ENCODE data around the gene RNU1-4.
"Not testable (repeated sequence)": the region's sequence is repeated elsewhere in the genome, so short reads cannot be mapped to it uniquely, and the experiment has no call there.

RNU1-4 gene

DNA sequence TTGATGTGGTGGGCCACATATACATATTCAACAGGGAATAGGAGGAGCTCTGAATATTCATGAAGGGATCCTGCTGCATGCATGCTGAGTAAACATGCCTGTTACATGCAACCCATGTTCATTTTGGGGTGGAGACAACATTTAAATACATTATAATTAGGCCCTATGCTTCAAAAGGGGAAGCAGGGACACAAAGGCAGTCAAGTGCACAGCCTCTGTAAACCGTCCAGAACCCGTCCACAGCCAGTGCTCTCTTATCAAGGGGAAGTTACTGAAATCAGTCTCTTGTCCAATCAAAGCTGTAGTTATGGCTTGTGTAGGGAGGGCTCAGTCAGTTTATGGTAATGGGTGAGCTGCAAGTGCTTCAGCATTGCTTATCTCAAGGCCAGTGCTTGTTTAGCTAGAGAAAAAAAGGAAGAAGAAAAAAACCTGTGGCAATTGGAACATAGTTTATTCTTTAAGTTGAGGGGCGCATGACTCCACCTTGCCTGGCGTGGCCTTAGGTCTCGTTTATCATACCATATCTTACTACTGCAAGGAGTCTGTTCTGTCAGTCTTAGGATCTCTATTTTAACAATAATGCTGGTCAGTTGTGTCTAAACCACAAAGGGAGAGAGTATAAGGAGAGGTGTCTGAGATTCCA, 7.9 kb upstream of the RNU1-4 start:
- DNase-seq, result not testable (repeated sequence)

- not testable (repeated sequence) for DNase-seq
Measured at GRCh38 chr1:16741230-16741629, 914 bp downstream of the RNU1-4 start.

GRCh38 chr1:16747660-16748059, 7.3 kb downstream of the RNU1-4 start:
- not testable (repeated sequence) for DNase-seq

DNA sequence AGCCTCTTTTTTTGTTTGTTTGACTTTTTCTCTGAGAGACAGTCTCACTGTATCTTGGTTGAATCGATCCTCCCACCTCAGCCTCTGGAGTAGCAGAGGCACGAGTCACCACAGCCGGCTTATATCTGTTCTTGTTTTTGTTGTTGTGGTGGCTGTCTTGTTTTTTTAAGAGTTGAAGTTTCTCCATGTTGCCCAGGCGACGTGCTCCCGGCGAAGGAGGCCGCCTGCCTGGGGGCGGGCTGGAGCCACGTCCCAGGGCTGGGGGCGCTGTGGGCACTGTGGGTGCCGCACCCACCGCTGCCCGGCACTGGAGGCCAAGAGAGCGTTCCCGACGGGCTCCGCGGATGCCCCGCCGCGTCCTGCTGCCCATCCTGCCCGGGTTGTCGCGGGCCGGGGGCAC, 8.4 kb downstream of the RNU1-4 start:
- DNase-seq, result not testable (repeated sequence)

GRCh38 chr1:16749910-16750888, 9.9 kb downstream of the RNU1-4 start:
- not testable (repeated sequence) for DNase-seq

DNA sequence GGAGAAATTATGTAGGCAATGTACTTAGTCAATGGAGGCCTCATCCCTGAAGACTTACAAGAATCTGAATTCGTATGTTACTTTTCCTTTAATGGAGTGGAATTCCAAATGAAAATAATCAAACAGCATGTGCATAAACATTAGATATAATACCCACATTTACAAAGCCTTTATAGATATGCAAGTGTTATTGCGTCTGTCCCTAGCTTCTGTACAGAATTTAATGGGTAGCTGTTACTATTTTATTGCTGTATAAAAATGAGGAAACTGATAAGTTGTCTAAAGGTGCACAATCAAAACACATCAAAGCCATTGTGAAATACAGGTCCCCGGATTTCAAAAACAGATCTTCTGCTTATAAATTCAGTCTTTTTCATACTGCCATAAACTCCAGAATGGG, 12.5 kb downstream of the RNU1-4 start:
- not testable (repeated sequence) for DNase-seq

DNA sequence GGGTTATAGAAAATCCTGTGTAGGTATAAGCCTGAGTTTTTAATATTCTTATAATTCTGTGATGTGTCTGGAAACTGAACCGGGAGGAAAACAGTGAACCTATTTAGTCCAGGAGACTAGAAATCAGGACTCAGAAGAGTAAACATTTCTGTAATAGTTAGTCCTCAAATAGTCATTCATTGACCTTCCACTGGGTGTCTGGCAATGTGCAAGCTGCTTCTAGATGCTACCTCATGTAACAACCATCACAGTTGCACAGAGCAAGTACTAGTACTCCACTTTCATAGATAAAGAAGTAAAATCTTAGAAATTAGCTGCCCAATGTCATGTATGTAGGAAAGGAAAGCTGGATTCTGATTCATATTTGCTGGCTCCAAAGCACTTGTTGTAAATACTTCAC, 15.1 kb downstream of the RNU1-4 start:
- DNase-seq, result not testable (repeated sequence)

- DNase-seq, result not testable (repeated sequence)
Measured at GRCh38 chr1:16755932-16756331, 15.6 kb downstream of the RNU1-4 start.

DNA sequence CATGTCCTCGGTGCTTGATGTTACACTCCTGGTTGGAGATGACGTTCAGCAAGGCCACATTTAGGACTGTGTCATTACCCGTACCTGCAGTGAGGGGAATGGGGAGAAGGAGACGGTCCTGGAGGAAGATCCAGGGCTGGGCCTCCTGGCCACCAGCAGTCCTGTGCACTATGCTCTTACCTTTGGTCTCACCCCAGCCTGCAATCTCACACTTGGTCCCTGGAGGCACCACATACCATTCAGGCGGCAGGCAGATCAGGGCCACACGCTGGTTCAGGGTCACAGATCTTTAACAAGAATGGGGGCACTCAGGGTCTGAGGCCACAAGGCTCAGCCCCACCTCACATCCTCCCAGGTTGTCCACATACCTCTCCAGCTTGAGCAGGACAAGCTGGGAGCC, 17.3 kb downstream of the RNU1-4 start:
- DNase-seq, result not testable (repeated sequence)

GRCh38 chr1:16758060-16758459, 17.7 kb downstream of the RNU1-4 start:
- not testable (repeated sequence) for DNase-seq

DNA sequence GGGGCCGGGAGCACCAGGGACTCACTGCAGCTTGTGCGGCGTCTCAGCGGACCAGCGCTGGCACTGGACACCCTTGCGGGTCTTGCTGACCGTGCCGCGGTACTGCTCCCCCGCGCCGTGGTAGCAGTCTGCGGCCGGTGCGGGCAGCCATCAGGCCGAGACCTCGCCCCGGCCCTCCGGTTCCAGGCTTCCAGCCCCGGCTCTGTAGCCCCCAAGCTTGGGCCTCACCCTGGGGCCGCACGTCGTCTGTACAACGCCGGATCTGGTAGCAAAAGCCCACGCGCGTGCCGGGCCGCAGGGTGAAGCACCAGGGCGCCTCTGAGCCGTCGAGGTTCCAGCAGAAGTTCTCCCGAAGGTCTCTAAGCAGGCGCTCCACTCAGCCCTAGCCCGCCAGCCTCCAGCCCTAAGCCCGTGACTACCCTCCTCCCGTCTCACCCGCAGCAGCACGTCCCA, 18.8 kb downstream of the RNU1-4 start:
- DNase-seq, result not testable (repeated sequence)

GRCh38 chr1:16759650-16760455, 19.5 kb downstream of the RNU1-4 start:
- DNase-seq, result not testable (repeated sequence)

DNA sequence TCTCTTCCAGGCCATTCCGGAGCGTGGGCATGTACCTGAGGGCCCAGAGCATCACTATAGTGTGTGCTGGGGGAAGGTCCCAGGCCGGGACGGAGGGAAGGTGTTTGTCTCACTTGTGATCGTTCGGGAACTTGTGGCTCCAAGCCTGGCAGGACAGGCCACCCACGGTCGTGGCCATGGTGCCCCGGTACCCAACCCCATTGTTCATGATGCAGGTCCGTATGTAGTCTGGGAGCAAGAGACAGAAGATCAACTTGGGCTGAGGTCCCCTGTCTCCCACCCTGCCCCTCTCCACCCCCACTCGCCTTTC, 20.1 kb downstream of the RNU1-4 start:
- DNase-seq, result not testable (repeated sequence)

GRCh38 chr1:16760801-16761200, 20.5 kb downstream of the RNU1-4 start:
- DNase-seq, result not testable (repeated sequence)

DNA sequence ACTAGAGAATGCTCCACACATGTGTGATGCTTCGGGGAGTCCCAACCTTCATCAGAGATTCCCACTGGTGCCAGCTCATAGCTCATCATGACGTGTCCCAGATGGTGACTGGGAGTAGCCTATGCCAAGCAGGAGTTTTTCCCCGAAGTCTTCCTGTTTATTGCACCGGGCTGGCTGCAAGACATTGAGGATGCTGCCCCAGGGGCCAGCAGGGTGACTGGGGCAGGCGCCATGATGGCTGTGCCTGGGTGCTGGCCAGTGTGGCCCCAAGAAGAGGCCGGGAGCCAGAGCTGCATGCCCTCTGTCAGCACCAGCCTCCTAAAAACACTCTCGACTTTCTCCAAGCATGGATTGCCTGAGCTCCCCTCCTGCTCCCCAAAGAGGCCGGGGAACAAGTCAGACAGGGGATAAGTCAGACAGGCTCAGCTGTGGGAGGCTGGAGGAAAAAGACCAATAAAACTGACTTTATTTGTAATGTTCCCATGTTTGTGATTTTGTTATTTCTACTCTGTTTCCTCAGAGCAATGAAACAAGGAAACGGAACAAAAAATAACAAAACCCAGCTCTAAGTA, 24.0 kb downstream of the RNU1-4 start:
- DNase-seq, result not testable (repeated sequence)

GRCh38 chr1:16764820-16765655, 24.7 kb downstream of the RNU1-4 start:
- not testable (repeated sequence) for DNase-seq

DNA sequence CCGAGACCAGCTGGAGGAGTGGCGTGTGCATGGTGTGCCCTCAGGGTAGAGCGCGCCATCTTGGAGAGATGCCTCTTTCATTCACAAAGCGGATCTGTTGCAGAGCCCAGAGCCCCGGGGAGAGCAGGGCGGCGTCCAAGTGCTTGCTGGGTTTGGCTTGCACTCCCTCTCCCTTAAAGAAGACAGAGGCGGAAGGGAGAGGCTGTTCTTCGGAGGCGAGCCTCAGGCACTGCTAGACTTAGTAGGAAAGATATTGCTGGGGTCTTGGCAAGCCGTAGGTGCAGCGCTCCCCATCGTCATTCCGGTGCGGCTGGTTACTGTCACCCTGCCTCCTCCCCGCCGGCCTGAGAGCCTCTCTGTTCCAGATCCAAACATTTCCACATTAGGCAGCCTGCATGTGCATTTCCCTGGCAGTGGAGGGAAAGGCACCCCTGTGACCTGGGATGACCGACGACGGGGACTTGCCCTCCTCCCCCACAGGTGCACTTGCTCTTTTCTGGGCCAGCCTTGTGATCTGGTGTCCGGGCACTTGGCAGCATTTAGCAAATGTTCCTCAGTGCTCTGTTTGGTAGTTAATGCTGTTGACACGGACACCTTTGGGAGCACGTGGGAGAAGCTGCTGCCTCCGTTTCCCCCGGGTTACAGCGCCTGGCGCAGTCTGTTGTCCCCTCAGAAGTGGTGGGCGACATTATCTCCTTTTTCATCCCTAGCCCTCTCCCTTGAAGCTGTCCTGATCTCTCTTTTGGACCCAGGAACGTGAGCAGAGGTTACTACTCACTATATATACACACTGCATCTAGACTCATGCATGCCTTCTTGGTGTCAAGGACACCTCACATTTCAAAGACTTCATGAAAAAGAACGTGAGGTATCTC, 25.7 kb downstream of the RNU1-4 start:
- not testable (repeated sequence) for DNase-seq

GRCh38 chr1:16766689-16767256, 26.5 kb downstream of the RNU1-4 start:
- not testable (repeated sequence) for DNase-seq

- not testable (repeated sequence) for DNase-seq
Measured at GRCh38 chr1:16770139-16770759, 29.9 kb downstream of the RNU1-4 start.
